MCF 10A (cell line): Measurements from ENCODE around the gene NEAT1. TPM values are rescaled to one million over a fixed set of nuclear protein-coding genes. Genes with fewer than 3 reads are reported as not detected.

Experiments used
- BruUV-seq: library from RNA; stranded (reverse); fragments of 400-500 nt; replicated peaks from 2 replicates; lab custom pipeline; 2021; lab: Mats Ljungman, UMichigan
- CTCF ChIA-PET: fragments of 300-600 bp; sonication (Branson Sonifier 250); formaldehyde crosslinking; extraction: SDS; loops from one replicate; lab custom pipeline; 2021; ENCODE audit warnings: antibody characterized with exemption, inconsistent platforms; lab: Yijun Ruan, JAX
- POLR2A ChIA-PET: fragments of 300-600, 350-650 bp; sonication (Branson Sonifier 250); formaldehyde crosslinking; extraction: SDS; loops from one replicate; lab custom pipeline; 2020; ENCODE audit warnings: antibody characterized with exemption, inconsistent platforms; lab: Yijun Ruan, JAX
- DNase-seq: peaks from one replicate; pipeline ENCODE4 v3.0.0-alpha.2; 2018; ENCODE audit not compliant: unreplicated experiment
- H3K27ac Mint-ChIP-seq: one replicate; pipeline ENCODE4 v1.8.0; 2022; ENCODE audit warnings: mild to moderate bottlenecking, low read depth, mixed read lengths; ENCODE audit not compliant: unreplicated experiment
- H3K27me3 Mint-ChIP-seq: one replicate; pipeline ENCODE4 v1.8.0; 2022; ENCODE audit warnings: mixed read lengths; ENCODE audit not compliant: insufficient read depth, unreplicated experiment
- H3K36me3 Mint-ChIP-seq: one replicate; pipeline ENCODE4 v1.8.0; 2022; ENCODE audit warnings: mild to moderate bottlenecking, moderate library complexity, mixed read lengths; ENCODE audit not compliant: insufficient read depth, unreplicated experiment
- H3K4me1 Mint-ChIP-seq: one replicate; pipeline ENCODE4 v1.8.0; 2022; ENCODE audit warnings: mixed read lengths; ENCODE audit not compliant: insufficient read depth, unreplicated experiment
- H3K4me3 Mint-ChIP-seq: one replicate; pipeline ENCODE4 v1.8.0; 2022; ENCODE audit warnings: mild to moderate bottlenecking, moderate library complexity, mixed read lengths; ENCODE audit not compliant: unreplicated experiment
- H3K9me3 Mint-ChIP-seq: one replicate; pipeline ENCODE4 v1.8.0; 2022; ENCODE audit warnings: mixed read lengths; ENCODE audit not compliant: unreplicated experiment
- CTCF ChIP-seq: fragments of 200-600 bp; IDR thresholded peaks from one replicate; pipeline ENCODE4 v1.8.0; 2022; ENCODE audit warnings: antibody characterized with exemption, mild to moderate bottlenecking; ENCODE audit not compliant: unreplicated experiment
- intact Hi-C: fragments of 100-400 bp; cut with micrococcal nuclease; formaldehyde crosslinking; loops from 2 replicates; pipeline ENCODE4 v1.14.1; 2022
- total RNA-seq: library from RNA; stranded (reverse); gene quantifications from 2 replicates; pipeline ENCODE4 v1.2.3, GENCODE V29; 2022

The NEAT1 gene
- total RNA-seq, 1 experiment from 2014 or later: 1,026 TPM

- intact Hi-C loops: loop anchor here (2.0 kb wide), 1 partner anchor 85 kb away; no protein-coding TSS in a partner anchor
- Mint-ChIP-seq H3K9me3 (no peaks in the 10 kb centered on the region), H3K27ac (peak overlapping the region; percentile 97), H3K36me3 (peaks cover 6% of the 10 kb centered on the region), H3K4me1 (peaks cover 35% of the 10 kb centered on the region), H3K27me3 (no peaks in the 10 kb centered on the region), H3K4me3 (peak overlapping the region; percentile 68)
- no peak for TF ChIP-seq CTCF
- POLR2A ChIA-PET: interaction anchor here (0.6 to 14.8 kb wide), 10 partner anchors 8 to 118 kb away, joined by 3 to 426 read pairs (median 4); partner anchors contain the start of genes MALAT1 and NEAT1
- BruUV-seq: no TSS peak
- no peak for DNase-seq
- CTCF ChIA-PET: interaction anchor here (0.6 to 3.2 kb wide), 6 partner anchors 32 to 127 kb away, joined by 3 to 17 read pairs (median 5); no protein-coding TSS in a partner anchor
Observed at GRCh38 chr11:65383778-65384177, 38.8 kb upstream of the NEAT1 start.

- intact Hi-C loops: no loop called here
- peak overlapping the region; percentile 97 for H3K27ac Mint-ChIP-seq
- no peaks in the 10 kb centered on the region for H3K27me3 Mint-ChIP-seq
- peak overlapping the region; percentile 68 for H3K4me3 Mint-ChIP-seq
- no peak for DNase-seq
- ChIA-PET POLR2A (interaction anchor here (0.6 to 14.8 kb wide), 4 partner anchors 35 to 118 kb away, joined by 3 to 426 read pairs (median 172); partner anchors contain the start of genes MALAT1 and NEAT1), CTCF (interaction anchor here (0.7 to 3.2 kb wide), 2 partner anchors 32 to 128 kb away, joined by 3 to 17 read pairs; no protein-coding TSS in a partner anchor)
- H3K4me1 Mint-ChIP-seq: peaks cover 41% of the 10 kb centered on the region
- no peak for TF ChIP-seq CTCF
- no peaks in the 10 kb centered on the region for H3K9me3 Mint-ChIP-seq
- no TSS peak for BruUV-seq
- H3K36me3 Mint-ChIP-seq: peaks cover 6% of the 10 kb centered on the region
Observed at GRCh38 chr11:65384301-65384889, 38.2 kb upstream of the NEAT1 start.

- ChIA-PET POLR2A (interaction anchor here (0.6 to 14.8 kb wide), 17 partner anchors 13 to 487 kb away, joined by 3 to 426 read pairs (median 5); partner anchors contain the start of genes DPF2, EHBP1L1, MALAT1 and MAP3K11), CTCF (interaction anchor here (0.6 to 6.0 kb wide), 4 partner anchors 29 to 649 kb away, joined by 3 to 47 read pairs (median 4); no protein-coding TSS in a partner anchor)
- no peak for TF ChIP-seq CTCF
- TSS peak; percentile 72 for BruUV-seq
- H3K27me3 Mint-ChIP-seq: no peaks in the 10 kb centered on the region
- H3K4me1 Mint-ChIP-seq: peaks cover 50% of the 10 kb centered on the region
- DNase-seq: peak; percentile 83
- H3K36me3 Mint-ChIP-seq: peaks cover 10% of the 10 kb centered on the region
- no peaks in the 10 kb centered on the region for H3K9me3 Mint-ChIP-seq
- H3K27ac Mint-ChIP-seq: peak within 1 kb of the TSS; percentile 92
- H3K4me3 Mint-ChIP-seq: peak within 1 kb of the TSS; percentile 87
- intact Hi-C loops: no loop called here
Observed at GRCh38 chr11:65386307-65387140, 36.1 kb upstream of the NEAT1 start, which contains the start of gene FRMD8. Gene FRMD8, plus strand, starts transcription at chr11:65386637. Its CDS starts 400 bp downstream, at chr11:65387037.
